SK-MEL-5 (cell line): Measurements from ENCODE around the gene ST6GALNAC2. TPM values are rescaled to one million over a fixed set of nuclear protein-coding genes. Genes with fewer than 3 reads are reported as not detected.
A peak's percentile ranks its signal among the peaks of the same experiment; 100 is the strongest.

ENCODE experiments used
- DNase-seq: peaks from one replicate; pipeline ENCODE4 v3.0.0-alpha.2; 2016; ENCODE audit warnings: low read depth, low spot score
- in situ Hi-C: cut with HindIII; loops from 2 replicates; pipeline ENCODE4 v1.10.0; 2016; ENCODE audit warnings: low sequenced_read_pairs, high pct_unique_total_duplicates, low pct_unique_long_range_greater_than_20kb
- total RNA-seq: library from RNA; depleted of rRNA; stranded (reverse); fragments of >200 nt; shearing (Covaris generic); gene quantifications from 2 replicates; pipeline ENCODE4 v1.2.3, GENCODE V29; 2014

ST6GALNAC2 gene
- total RNA-seq, 1 experiment from 2014 or later = 96.3 TPM

GRCh38 chr17:76548378-76549214 lies 37.1 kb downstream of the ST6GALNAC2 start:
- no peak for DNase-seq
- in situ Hi-C loops = no loop called here

- in situ Hi-C loops = no loop called here
- no peak for DNase-seq
Observed at GRCh38 chr17:76547642-76548202, 37.9 kb downstream of the ST6GALNAC2 start.

- peak; percentile 90 for DNase-seq
- in situ Hi-C loops = no loop called here
Observed at GRCh38 chr17:76547183-76547641, 38.4 kb downstream of the ST6GALNAC2 start.

- in situ Hi-C loops = no loop called here
- peak; percentile 93 for DNase-seq
Observed at GRCh38 chr17:76546556-76547182, 39.0 kb downstream of the ST6GALNAC2 start.

GRCh38 chr17:76545918-76546555 lies 39.6 kb downstream of the ST6GALNAC2 start:
- no peak for DNase-seq
- in situ Hi-C loops = no loop called here

GRCh38 chr17:76544546-76545365 lies 40.9 kb downstream of the ST6GALNAC2 start:
- in situ Hi-C loops = no loop called here
- DNase-seq = no peak

- in situ Hi-C loops = no loop called here
- no peak for DNase-seq
Observed at GRCh38 chr17:76543826-76544545, 41.7 kb downstream of the ST6GALNAC2 start.

- no peak for DNase-seq
- in situ Hi-C loops = no loop called here
Observed at GRCh38 chr17:76543482-76543825, 42.2 kb downstream of the ST6GALNAC2 start.

- in situ Hi-C loops = no loop called here
- no peak for DNase-seq
Observed at GRCh38 chr17:76542984-76543383, 42.7 kb downstream of the ST6GALNAC2 start.

GRCh38 chr17:76542566-76542971 lies 43.1 kb downstream of the ST6GALNAC2 start:
- no peak for DNase-seq
- in situ Hi-C loops = no loop called here

- in situ Hi-C loops = no loop called here
- DNase-seq = no peak
Observed at GRCh38 chr17:76541739-76542454, 43.8 kb downstream of the ST6GALNAC2 start.

- DNase-seq = peak; percentile 100
- in situ Hi-C loops = no loop called here
Observed at GRCh38 chr17:76540381-76541300, 45.0 kb downstream of the ST6GALNAC2 start.

GRCh38 chr17:76539631-76540271 lies 45.9 kb downstream of the ST6GALNAC2 start, which contains the start of gene PRCD:
PRCD (plus strand) TSS chr17:76540044; CDS start chr17:76540142, 98 bp downstream.
- DNase-seq = peak; percentile 49
- in situ Hi-C loops = no loop called here

- in situ Hi-C loops = no loop called here
- DNase-seq = no peak
Observed at GRCh38 chr17:76538941-76539570, 46.6 kb downstream of the ST6GALNAC2 start.
